IPS DF 19.7 (cell line): Measurements from ENCODE around the gene AATF.

Experiments used
- DNase-seq: peaks from one replicate; pipeline ENCODE4 v3.0.0-alpha.2; 2013; ENCODE audit warnings: low read depth, low spot score

The AATF gene

GRCh38 chr17:36941265-36942010 is 7.3 kb upstream of the AATF start:
- DNase-seq: no peak

DNA sequence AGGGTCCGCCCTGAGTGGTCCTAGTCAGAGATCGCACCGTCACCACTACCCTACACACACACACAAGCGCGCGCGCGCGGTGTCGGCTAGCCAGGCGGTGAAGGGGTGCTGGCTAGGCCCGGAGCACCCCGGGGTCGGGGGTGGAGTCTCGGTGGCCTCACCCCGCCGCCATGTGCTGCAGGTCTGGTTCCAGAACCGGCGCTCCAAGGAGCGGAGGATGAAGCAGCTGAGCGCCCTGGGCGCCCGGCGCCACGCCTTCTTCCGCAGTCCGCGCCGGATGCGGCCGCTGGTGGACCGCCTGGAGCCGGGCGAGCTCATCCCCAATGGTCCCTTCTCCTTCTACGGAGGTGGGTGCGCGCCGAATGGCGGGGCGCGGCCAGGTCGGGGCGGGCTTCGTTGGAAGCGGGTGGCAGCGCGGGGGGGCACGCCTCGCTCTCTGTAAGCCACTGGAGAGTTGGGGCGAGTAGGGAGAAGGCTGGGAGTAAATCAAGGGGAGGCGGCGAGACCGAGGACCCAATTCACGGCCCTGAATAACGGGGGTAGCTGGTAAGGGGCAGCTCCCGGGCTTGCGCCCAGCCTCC is 6.6 kb upstream of the AATF start:
- DNase-seq: no peak

- no peak for DNase-seq
Observed at GRCh38 chr17:36942631-36943125, 6.1 kb upstream of the AATF start.

DNA sequence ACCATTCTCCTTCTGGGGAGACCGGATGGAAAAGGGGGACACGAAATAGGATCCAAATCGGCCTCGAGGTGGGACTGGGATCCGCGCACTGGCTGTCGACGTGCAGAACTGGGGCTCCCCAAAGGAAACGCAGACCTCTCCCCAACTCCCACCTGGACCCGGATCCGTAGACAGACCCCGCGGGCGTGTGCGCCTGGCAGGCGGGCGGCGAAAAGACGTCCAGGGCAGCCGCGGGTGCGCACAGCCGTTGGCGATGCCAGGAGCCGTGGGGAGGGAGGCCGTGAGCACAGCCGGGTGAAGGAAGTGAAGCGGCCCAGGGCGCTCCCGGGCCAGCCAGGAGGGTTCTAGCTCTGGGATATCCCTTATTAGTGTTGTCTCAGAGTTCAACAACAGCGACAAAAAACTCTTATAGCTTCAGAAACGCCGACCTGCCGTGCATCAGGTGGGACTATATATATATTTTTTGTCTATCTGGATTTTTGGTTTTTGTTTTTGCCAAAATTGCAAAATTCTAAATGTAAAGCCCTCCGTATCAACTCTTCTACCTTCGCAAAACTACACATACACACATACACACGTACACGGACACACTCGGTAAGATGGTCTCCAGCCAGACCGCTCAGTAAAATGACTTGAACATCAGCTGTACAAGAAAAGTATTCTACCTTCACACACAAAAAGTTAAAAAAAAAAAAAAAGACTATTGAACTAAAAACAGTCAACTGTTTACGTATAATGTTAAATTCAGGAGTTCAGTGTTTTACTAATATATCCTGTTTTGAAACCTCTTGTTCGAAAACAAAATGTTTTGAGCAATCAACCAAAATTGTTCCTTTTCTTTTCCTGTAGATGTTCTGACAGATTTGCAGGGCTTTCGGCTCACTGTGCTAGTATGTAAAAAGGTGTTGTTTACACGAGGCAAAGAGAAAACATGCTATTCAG is 5.2 kb upstream of the AATF start:
- DNase-seq: no peak

GRCh38 chr17:36944553-36944952 is 4.2 kb upstream of the AATF start:
- DNase-seq: no peak

- no peak for DNase-seq
Observed at GRCh38 chr17:36945140-36945539, 3.6 kb upstream of the AATF start.

- no peak for DNase-seq
Observed at GRCh38 chr17:36945959-36946725, 2.6 kb upstream of the AATF start.

GRCh38 chr17:36946726-36947091 is 2.0 kb upstream of the AATF start:
- DNase-seq: no peak

DNA sequence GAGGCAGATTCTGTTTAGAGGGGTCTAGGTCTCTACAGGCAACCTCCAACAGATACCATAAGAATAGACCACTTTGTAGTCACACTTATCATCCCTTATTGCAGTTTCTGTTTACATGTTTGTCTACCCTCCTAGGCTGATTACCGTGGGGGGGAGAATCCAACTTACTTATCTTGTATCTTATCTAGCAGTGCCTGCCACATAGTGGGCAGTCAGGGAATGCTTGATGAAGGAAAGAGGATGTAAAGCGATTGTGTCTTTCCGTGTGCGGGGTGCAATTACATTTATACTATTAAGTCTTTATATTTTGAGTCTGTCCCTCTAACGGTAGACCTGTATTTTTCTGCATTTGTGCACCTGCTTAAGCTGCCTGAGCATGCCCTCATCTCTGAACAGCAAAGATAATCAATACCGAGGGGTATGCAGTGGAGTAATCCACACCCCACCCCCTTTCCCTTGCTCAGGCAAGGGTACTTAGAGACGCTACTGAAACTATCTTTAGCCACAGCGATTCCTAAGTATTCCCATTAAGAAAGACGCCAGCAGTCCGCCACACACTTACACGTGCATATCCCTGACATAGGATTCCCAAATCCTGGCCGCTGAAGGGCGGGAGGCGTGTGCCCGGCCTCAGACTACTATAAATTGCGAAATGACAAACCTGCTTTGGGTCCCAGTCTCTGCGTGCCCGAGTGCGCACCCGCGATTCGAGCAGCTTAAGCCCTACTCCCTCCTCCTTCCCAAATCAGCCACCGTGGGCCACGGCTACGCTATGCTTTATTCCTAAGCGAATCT is 635 bp upstream of the AATF start:
- DNase-seq: no peak

- no peak for DNase-seq
Observed at GRCh38 chr17:36949461-36949927, 740 bp downstream of the AATF start.

GRCh38 chr17:36950027-36950426 is 1.3 kb downstream of the AATF start:
- no peak for DNase-seq

DNA sequence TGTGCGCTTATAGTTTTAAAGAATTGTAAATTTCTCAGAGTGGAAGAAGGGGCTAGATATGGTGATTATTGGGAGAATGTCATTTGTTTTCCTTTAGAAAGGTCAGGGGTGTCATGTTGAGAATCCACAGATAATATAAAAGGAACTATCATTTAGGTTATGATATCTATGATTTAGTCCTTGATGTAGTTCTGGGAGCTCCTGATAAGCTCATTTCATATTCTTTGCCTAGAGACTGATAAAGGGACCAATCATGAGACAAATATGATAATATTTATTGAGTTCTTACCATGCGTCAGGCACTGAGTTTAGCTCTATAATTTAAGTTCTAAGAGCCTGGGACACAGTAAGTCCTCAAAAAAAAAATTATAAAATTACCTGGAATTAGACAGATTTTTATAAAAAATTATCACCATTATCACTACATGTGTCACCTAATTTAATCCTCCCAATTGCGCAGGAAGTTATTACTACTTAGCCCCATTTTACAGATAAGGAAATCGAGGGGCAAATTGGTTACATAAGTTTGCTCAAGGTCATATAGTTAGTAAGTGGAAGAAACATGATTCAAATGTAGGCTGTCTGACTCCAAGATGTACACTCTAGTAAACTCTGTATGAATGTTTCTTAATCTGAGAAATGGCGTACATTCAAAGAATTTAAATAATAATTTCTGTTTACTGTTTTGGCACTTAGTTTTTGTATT is 2.5 kb downstream of the AATF start:
- DNase-seq: no peak

DNA sequence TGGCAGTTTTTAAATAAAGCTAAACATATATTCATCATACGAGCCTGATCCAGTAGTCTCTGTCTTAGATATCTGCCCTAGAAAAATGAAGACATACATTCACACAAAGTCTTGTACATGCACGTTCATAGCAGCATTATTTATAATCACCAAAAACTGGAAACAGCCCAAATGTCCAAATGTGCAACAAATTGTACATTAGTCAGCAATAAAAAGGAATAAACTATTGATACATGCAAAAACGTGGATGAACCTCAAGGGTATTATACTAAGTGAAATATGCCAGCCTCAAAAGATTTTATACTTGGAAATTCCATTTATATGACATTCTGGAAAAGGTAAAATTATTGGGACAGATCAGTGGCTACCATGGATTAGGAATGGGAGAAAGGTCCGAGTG is 22.8 kb downstream of the AATF start:
- DNase-seq: no peak

DNA sequence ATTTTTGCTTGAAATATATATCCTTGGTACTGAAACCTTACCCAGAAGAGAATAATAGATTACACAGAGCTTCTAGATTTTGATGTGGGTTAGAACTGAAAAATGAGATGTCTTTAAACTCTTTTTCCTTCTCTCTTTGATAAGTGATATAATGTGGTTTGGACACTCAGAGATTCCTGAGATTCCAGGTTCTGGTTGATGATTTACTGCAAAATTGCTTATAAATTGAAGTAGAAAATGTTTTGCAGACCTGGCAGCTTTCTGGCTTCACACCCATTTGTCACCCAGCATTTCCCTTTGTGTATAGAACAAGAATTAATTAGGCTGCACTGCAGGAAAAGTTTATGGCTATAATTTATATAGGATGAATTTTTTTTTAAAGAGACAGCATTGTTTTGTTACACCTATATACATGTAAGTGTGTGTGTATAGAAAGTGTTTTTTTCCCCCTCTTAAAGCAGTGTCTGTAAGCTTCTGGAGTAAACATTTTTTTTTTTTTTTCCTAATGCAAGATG is 23.5 kb downstream of the AATF start:
- no peak for DNase-seq

- DNase-seq: no peak
Observed at GRCh38 chr17:36972905-36973304, 24.2 kb downstream of the AATF start.

DNA sequence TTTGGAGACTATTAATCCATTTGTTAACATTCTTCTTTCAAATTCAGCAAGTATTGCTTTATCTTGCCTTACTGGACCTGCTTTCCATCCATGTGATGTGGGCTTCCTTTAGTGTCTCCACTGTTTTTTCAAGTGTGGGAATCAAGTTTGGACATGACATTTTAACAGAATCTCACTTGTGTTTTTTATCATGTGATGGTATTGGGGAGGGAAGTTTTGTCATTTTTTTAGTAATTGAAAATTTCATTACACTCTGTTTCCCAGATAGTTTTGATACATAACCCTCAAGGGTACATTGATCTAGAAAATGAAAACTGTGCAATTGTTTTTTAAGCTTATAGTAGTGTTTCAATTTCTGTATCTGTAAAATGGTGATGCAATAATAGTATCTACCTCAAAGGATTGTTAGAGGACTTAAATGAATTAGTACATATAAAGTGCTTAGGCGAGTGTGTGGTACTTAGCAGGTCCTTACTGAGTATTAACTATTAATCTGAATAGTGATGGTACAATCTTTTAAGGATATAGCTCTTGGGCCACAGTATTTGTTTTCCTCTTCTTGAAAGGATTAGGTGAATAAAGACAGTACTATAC is 27.3 kb downstream of the AATF start:
- DNase-seq: no peak

DNA sequence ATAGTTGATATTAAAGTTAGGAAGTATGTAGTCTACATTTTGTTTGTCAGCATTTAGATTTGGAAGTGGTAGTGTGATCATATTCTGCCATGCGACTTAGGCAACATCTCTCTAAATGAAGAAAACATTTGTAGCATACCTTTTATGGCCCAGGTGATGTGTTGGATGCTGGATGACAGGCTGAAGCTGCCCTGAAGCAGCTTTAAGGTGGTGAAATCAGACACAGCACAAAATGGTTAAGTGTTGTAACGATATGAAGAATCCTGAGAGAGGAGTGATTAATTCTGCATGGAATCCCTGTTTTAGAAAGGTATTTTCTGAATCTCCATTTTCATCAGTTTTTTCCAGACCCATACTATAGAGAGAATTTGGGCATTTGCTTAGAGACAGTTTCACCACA is 28.3 kb downstream of the AATF start:
- no peak for DNase-seq

- DNase-seq: no peak
Observed at GRCh38 chr17:36977568-36977967, 28.8 kb downstream of the AATF start.

DNA sequence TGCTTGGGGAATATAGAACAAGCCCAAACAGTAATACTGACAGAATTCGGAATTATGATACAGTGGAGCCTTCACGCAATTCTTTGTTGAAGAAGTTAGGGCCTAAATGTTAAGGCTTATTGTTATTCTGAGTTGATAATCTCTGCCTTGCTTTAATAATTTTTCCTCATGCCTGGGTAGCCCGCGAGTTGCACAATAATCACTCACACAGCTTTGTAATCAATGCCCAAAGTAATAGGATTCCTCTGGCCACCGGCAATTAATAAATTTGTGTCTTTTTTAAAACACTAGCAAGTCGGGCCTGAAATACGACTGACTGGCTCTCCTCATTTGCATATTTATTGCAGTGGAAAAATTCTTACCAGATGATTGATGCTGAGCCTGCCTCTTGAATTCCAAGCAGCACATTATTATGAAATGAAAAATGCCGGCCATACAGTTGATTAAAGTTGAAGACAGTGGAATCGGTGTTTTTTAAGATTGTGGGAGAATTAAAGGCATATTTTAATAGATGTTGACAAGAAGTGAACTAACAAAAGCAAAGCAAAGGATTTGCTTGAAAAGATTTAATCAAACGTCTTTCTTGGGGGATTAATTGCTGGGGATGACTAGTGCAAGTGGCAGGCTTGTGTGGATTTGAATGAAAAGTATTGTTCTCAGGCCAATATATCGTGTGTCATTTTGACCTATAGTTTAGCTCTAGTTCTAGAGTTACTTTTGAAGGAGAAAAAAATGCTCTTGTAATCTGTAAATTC is 30.2 kb downstream of the AATF start:
- no peak for DNase-seq
